Tibial artery (tissue), 4 donors: ENCODE measurements around the gene POU2AF2.
"Not testable (repeated sequence)": the region's sequence is repeated elsewhere in the genome, so short reads cannot be mapped to it uniquely, and the experiment has no call there.

ENCODE experiments used
- DNase-seq, 2 donors: peaks; one replicate each; pipeline ENCODE4 v3.0.0-alpha.2; 2019
- H3K27ac ChIP-seq, 2 donors: fragments of 200-600 bp; sonication (generic) in 1 of 2; 1 replicate in 1 of 2; 2 replicates in 1 of 2; pipeline ENCODE4 v1.5.1; 2018 to 2019; ENCODE audit warnings: mild to moderate bottlenecking in 1 of 2
- H3K27me3 ChIP-seq, 2 donors: fragments of 200-600 bp; sonication (generic) in 1 of 2; one replicate each; pipeline versions ENCODE4 v1.5.1 to v1.6.0; 2016 to 2019
- H3K36me3 ChIP-seq, 3 donors: fragments of 200-600 bp; sonication (generic) in 2 of 3; one replicate each; pipeline ENCODE4 v1.5.1; 2016 to 2019; ENCODE audit warnings: mild to moderate bottlenecking in 2 of 3
- H3K4me1 ChIP-seq, 4 donors: fragments of 200-600 bp; sonication (generic) in 2 of 4; 1 replicate in 3 of 4; 2 replicates in 1 of 4; pipeline ENCODE4 v1.5.1; 2016 to 2019
- H3K4me3 ChIP-seq, 2 donors: fragments of 200-600 bp; sonication (generic) in 1 of 2; 1 replicate in 1 of 2; 2 replicates in 1 of 2; pipeline ENCODE4 v1.5.1; 2018 to 2019; ENCODE audit warnings: mild to moderate bottlenecking in 2 of 2
- H3K9me3 ChIP-seq, 3 donors: fragments of 200-600 bp; sonication (generic) in 1 of 3; one replicate each; pipeline ENCODE4 v1.5.1; 2016 to 2019
- CTCF ChIP-seq, 2 experiments: fragments of 200-600 bp in 1 of 2; fragments of 450-650 bp in 1 of 2; IDR thresholded peaks; one replicate each; pipeline ENCODE4 v1.5.1; 2017 to 2019; ENCODE audit warnings: antibody characterized with exemption in 2 of 2, mild to moderate bottlenecking in 1 of 2, moderate library complexity in 1 of 2
- intact Hi-C: fragments of 100-400 bp; cut with DNase I; formaldehyde crosslinking; loops from one replicate; pipeline ENCODE4 v1.15.0; 2023; ENCODE audit warnings: low total_unique reads

POU2AF2 gene

GRCh38 chr11:111282562-111283075 lies 37.1 kb downstream of the POU2AF2 start:
- Histone ChIP-seq H3K4me3 (no peak overlapping the region), H3K9me3 (no peaks in the 10 kb centered on the region), H3K36me3 (no peaks in the 10 kb centered on the region), H3K27me3 (no peaks in the 10 kb centered on the region), H3K4me1 (no peaks in the 10 kb centered on the region), H3K27ac (no peak overlapping the region)
- TF ChIP-seq CTCF (IDR thresholded peaks at IDR 0.05), result no peak
- intact Hi-C loops, result loop anchor here (5.0 kb wide), 2 partner anchors 145 to 165 kb away; no protein-coding TSS in a partner anchor
- DNase-seq, result no peak

GRCh38 chr11:111283945-111284481 lies 38.5 kb downstream of the POU2AF2 start:
- Histone ChIP-seq H3K4me3 (no peak overlapping the region), H3K4me1 (no peaks in the 10 kb centered on the region), H3K9me3 (no peaks in the 10 kb centered on the region), H3K27ac (no peak overlapping the region), H3K27me3 (no peaks in the 10 kb centered on the region), H3K36me3 (no peaks in the 10 kb centered on the region)
- intact Hi-C loops, result loop anchor here (5.0 kb wide), 2 partner anchors 143 to 163 kb away; no protein-coding TSS in a partner anchor
- no peak for TF ChIP-seq CTCF (IDR thresholded peaks at IDR 0.05)
- no peak for DNase-seq

GRCh38 chr11:111285189-111286091 lies 39.9 kb downstream of the POU2AF2 start:
- Histone ChIP-seq H3K36me3 (no peaks in the 10 kb centered on the region), H3K4me1 (no peaks in the 10 kb centered on the region), H3K4me3 (no peak overlapping the region), H3K9me3 (no peaks in the 10 kb centered on the region), H3K27me3 (no peaks in the 10 kb centered on the region), H3K27ac (no peak overlapping the region)
- TF ChIP-seq CTCF (IDR thresholded peaks at IDR 0.05), result no peak
- intact Hi-C loops, result no loop called here
- DNase-seq, result no peak

- no peak for DNase-seq
- Histone ChIP-seq H3K4me3 (no peak overlapping the region), H3K27me3 (no peaks in the 10 kb centered on the region), H3K27ac (no peak overlapping the region), H3K4me1 (no peaks in the 10 kb centered on the region), H3K36me3 (no peaks in the 10 kb centered on the region), H3K9me3 (no peaks in the 10 kb centered on the region)
- TF ChIP-seq CTCF (IDR thresholded peaks at IDR 0.05), result no peak
- intact Hi-C loops, result no loop called here
Measured at GRCh38 chr11:111291764-111292163, 46.2 kb downstream of the POU2AF2 start.

GRCh38 chr11:111292408-111292807 lies 46.9 kb downstream of the POU2AF2 start:
- H3K9me3 ChIP-seq, H3K27me3 ChIP-seq, H3K27ac ChIP-seq, H3K4me1 ChIP-seq, H3K36me3 ChIP-seq, DNase-seq, intact Hi-C loops, H3K4me3 ChIP-seq: not testable (repeated sequence)

- Histone ChIP-seq H3K9me3 (no peaks in the 10 kb centered on the region), H3K36me3 (no peaks in the 10 kb centered on the region), H3K4me3 (no peak overlapping the region), H3K4me1 (peaks cover 0 to 21% (median 10%) of the 10 kb centered on the region in 4 donors), H3K27me3 (no peaks in the 10 kb centered on the region), H3K27ac (no peak overlapping the region)
- no peak for DNase-seq
- intact Hi-C loops, result loop anchor here (5.0 kb wide), 1 partner anchor 126 kb away; no protein-coding TSS in a partner anchor
- no peak for TF ChIP-seq CTCF (IDR thresholded peaks at IDR 0.05)
Measured at GRCh38 chr11:111296196-111296595, 50.7 kb downstream of the POU2AF2 start.
